Fibroblast of skin of scalp (primary cell): ENCODE measurements around the gene C2orf66. TPM values are rescaled to one million over a fixed set of nuclear protein-coding genes. Genes with fewer than 3 reads are reported as not detected.

Experiments used
- DNase-seq: peaks from one replicate; pipeline ENCODE4 v3.0.0-alpha.2; 2013
- polyA plus RNA-seq, 2 experiments: library from polyadenylated mRNA; unstranded; fragments of 120-200 nt; gene quantifications; one replicate each; pipeline ENCODE4 v1.2.1, GENCODE V29; 2013; ENCODE audit not compliant: insufficient read length in 2 of 2

C2orf66 gene
- not detected for polyA plus RNA-seq (2013, experiment 1 of 2; ENCODE audit: insufficient read length)
- polyA plus RNA-seq (2013, experiment 2 of 2; ENCODE audit: insufficient read length): not detected

DNA sequence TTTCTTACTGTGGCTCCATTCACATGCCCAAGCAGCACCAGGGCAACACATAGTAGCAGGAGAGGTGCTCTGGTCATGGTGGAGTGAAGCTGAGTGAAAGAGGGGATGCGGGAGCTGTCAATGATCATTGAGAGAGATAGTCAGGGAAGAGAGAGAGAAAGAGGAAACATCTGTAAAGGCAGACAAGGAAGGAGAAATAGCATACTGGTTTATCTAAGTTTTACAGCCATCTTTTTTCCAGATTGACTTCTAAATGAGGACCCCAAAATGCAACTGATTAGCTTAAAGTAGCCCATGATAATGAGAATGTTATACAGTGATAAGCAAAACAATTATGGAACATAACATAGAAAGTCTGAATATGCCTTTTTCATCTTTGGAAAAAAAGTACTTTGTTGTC, at the start of gene C2orf66:
C2orf66 (minus strand) TSS at position 96 of the 400 bp plus-strand sequence; CDS start at position 77, 19 bp downstream.
- no peak for DNase-seq

DNA sequence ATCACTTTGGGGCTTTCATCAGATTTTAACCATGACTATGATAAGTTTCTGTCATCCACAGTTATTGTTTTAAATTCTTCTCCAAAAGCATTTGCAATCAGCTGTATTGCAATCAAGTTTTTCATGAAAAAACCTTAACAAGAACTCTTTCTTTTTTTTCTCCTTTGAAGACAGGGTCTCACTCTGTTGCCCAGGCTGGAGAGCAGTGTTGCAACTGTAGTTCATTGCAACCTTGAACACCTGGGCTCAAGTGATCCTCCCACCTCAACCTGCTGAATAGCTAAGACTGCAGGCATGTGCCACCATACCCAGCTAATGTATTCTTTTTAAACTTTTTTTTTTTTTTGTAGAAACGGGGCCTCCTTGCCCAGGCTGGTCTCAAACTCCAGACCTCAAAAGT, 45.5 kb upstream of the C2orf66 start:
- no peak for DNase-seq

DNA sequence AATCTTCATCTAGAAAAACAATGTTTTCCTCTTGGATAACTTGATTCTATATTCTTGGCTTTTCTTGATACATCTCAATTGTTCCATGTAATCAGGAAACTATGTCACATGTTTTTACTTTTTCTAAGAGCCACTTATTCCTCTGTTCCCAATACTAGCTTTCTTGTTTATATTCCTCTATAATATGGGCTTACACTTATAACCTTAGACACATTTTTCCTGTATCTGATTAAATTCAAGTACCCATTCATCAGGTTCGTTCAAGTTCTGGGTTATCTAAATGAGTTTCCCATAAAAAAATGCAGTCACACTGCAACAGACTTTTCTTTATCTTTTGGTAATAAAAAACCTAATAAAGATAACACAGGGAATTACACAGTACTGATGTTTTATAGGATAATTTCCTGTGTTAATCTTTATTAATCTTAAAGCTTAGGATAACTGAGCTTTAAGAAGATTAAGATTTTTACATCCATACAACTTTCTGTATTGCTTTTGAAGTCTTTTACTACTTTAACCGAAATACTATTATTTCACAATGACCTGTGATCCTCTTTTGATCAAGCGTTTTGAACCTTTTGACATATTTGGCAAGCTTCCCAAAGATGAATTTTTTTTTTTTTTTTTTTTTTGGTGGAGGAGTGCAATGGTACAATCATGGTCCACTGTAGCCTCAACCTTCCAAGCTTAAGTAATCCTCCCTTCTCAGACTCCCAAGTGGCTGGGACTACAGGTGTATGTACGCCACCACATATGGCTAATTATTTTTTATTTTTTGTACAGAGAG, 44.3 kb upstream of the C2orf66 start:
- no peak for DNase-seq

DNA sequence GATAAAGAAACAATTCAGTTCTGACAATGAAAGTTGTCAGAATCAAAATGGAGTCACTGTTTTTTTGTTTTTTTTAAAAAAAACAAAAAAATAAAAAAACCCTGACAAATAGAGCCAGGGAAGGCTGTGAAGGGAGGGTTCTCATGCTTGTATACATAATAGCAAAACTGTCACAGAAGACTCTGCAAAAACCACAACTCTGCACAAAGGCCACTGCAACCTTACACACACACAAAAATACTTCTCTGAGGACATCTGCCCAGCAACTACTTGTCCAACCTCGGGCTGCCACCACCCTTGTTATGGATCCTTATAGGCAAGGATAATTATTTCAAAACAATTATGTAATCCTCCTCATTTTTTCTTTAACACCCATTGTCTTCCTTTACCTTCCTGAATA, 41.9 kb upstream of the C2orf66 start:
- no peak for DNase-seq

DNA sequence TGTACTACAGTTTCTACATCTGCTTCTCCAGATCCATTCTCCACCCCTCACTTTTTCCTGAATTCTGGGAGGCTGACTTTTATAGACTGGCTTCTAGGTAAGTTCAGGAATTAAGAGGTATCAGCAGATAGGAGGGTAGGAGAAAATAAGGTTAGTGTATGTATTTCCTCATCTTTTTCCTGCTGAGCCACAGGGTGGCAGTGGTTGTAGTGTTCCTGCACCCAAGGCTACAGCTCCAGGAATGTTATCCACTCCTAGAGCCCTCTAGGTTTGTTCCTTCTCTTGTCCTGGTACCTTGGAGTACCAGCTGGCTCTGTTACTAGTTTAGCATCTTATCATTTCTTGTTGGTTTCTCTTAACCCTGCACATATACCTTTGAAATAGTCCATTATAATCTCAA, 40.7 kb upstream of the C2orf66 start:
- DNase-seq: peak; percentile 34

DNA sequence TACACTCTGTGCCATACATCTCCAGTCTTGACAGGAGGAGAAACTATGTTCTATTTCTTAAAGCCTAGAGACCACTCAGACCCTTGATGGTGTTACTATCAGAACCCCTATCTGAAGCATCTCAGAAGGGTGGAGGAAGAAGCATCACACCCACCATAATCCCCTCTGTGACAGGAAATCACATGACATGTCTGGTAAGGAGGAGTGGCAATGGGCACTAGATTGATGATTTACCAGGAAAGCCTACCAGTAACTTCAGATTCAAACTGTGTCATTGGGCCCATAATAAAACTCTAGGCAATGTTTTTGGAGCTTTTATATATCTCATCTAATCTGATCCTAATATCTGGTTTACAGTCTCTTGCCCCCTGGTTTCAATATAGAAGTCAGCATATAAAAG, 37.1 kb upstream of the C2orf66 start:
- no peak for DNase-seq

DNA sequence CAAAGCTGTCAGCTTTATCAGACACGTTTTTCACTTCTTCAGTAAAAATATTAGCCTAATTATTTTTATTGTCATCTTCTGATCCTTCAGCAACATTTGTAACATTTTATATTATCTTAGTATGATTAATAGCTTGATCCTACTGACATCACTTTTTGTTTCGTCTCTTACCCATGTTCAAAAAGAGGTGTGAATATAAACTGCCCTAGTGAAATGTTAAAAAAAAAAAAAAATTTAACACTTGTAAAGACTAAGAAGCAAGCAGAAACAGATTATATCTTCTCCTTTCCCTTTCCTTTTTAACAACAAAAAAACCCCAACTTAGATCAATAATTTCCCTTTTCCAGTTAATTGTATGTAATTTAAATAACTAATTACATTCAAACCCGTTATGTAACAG, 36.2 kb upstream of the C2orf66 start:
- DNase-seq: no peak

DNA sequence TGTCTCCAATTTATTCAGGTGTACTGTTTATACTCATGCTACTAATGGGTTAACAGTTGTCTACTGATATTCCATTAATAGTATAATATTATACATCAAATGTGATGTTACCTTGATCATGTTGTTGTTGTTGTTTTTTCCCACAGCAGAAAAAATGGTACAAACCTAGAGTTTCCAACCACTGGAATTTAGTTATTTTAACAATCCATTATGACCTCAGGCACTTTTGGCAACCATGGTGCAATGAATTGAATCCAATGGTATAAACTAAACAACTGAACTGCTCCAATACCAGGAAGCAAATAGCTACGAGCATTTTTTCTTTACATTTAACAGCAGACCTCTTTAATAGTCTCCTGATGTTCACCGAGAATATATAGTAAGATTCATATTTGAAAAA, 31.0 kb upstream of the C2orf66 start:
- DNase-seq: no peak

DNA sequence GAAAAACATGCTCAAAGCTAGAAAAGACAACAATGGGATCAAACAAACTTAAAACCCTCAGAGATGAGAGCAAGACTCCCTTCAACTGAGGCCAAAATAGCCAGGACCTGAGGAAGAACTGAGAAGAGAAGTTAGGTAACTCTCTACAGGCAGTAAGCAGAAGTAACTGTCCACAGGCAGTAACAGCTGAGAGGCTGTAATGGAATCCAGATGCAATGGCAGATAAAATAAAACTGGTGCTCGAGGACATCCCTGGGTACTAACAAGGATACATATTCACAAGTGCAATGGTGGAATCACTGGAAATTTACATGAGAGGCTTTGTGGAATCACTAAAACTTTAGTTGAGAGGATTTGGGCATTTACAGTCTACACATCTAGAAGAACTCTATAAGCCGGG, 30.4 kb upstream of the C2orf66 start:
- no peak for DNase-seq

DNA sequence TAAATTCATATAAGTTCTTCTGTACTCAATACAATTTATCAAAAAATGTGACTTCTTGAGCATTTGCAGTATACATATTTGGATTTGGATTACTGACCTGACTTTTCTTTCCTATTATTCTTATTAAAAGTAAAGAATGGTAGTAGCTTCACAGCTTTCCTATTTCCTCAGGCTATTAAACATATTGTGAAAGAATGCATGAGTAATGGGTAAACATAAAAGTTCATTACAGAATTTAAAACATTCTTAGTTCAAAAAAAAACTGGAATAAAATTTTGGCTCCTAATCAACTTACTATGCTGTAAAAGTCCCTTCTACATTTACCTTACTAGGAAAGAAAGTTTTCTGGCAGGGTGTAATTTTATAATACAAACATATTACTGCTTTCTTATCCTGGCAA, 27.3 kb upstream of the C2orf66 start:
- peak; percentile 12 for DNase-seq

DNA sequence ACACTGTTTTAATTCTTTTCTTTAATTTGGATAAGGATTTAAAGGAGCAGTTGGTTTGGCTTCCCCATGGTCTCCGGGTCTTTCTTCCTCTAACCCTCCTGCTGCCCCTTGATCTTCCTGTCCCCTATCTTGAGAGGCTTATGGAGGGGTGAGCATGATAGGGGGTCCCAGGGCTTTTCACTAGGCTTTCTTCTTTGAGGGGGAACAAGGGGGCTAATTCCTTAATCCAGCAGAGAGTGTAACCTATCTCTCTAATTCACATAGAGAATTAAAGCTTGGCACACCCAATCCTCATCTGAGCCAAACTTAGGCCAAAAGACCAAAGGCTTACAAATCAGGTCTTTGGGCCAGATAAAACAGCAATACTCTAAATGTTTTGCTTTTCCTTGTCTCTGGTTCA, 21.5 kb upstream of the C2orf66 start:
- DNase-seq: no peak

DNA sequence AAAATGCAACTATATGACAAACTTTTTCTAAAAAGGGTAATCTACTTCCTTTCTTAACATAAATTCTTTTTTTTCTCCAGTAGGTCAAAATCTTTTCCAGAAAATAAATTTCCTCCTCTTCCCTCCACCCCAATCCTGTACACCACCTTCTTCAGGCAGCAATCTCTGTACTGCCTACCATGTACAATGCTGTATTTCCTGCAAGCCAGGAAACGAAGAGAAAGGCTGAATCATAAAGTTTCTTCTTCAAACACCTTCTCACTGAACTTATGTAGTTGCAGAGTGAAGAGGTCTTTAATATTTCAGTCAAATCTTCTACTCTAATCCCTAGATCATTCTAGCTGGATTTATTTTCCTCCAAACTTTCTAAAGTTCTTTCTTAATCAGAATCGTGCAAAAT, 18.2 kb upstream of the C2orf66 start:
- no peak for DNase-seq

DNA sequence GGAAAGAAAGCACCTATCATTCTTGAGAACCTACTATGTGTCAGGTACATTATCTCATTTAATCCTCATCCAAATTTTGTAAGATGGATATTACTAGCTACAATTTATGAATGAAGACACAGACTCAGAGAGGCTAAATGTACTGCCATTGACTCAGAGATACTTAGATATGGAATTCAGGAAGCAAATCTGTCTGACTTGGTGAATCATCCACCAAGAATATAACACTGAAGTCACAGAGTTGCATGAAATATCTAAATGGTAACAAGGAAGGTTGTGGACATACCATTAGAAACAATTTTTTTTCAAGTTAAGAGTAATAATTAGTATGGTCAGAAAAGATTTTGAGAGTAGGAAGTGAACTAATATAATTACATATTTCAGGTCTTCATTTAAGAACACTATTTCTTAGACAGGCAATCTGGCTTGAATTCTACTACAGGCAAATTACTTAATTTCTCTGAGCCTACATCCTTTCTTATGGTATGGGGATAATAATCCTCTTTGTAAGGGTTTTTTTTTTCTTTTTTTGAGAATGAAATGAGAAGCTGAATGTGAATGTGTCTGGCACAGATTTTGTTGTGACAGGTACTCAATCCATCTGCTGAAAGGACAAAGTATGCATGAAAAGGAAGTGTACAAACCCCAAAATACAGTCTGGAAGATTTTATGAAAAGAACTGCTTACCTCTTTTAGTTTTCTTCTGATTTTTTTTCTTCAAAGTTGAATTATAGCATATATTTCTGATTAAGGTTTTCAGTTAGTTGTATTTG, 14.8 kb upstream of the C2orf66 start:
- peak; percentile 83 for DNase-seq

DNA sequence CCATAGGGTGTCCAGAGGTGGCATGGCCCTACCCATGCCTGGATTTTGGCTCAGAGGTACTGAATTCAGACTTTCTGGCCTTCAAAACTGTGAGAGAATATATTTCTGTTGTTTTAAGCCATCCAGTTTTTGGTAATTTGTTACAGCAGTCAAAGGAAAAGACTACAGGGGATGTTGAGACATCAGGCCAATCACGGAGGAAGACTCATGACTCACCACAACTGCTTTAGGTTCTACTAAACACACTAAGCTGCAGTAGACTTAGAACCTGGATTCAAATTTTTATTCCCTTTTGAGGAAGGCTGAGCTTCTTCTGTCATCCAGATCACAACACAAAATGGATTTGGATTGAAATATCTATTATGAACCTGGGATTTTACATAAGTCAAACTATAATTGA, 12.0 kb upstream of the C2orf66 start:
- DNase-seq: peak; percentile 15

DNA sequence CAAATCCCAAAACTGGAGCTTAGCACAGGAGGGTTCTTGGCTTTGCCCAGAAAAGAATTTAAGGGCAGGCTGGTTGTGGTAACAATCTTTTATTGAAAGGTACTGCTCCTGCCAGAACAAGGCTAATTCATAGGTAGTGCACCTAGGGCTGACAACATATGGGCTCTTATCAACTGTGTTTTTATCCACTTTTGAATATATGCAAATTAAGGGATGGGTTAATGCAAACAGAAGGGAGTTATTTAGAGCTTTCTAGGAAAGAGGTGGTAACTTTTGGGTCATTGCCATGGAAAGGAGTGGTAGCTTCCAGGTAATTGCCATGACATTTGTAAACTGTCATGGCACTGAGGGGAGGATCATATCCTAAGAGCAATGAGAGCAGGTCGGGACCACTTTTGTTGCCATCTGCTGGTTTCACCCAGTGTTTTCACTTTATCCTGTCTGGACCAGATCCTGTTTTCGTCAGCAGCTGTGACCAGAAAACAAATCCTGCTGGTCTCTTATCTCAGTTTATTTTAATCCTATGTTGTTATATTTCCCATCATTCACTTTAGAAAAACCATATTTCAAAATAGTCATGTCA, 981 bp downstream of the C2orf66 start:
- no peak for DNase-seq

DNA sequence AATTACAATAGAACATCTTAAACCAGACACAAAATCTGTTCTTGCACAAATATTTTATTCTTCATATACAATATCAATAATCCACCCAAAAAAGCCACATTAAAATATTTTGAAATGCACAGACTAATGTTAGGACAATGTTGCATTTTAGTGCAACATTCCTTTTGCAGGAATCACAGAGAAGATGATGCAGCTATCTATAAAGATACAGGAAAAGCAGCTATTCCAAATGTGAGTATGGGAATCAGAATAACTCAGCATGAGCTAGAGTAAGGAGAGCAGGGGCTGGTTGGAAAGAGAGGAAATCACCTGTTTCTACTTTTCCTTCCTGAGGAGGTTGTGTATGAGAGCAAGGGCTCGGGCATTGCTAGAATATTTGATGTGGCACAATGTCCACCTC, 4.8 kb downstream of the C2orf66 start:
- DNase-seq: peak; percentile 22

DNA sequence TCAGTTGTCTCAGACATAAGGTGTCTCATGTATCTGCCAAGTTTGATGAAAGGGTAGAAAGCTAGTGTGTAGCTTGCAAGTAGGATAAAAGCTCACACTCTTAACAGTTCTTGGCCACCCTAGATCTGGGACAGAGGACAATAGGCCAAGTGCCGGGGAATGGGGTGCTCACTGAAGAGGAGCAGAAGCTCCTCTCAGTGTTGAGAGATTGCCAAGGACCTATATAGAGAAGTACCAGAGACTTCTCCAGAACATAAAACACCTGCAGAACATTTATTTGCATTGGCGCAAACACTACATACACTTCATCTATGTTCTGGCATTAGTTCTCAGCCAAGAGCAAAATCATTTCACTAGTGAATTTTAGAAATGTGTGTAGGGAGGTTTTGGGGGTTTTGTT, 6.8 kb downstream of the C2orf66 start:
- no peak for DNase-seq

DNA sequence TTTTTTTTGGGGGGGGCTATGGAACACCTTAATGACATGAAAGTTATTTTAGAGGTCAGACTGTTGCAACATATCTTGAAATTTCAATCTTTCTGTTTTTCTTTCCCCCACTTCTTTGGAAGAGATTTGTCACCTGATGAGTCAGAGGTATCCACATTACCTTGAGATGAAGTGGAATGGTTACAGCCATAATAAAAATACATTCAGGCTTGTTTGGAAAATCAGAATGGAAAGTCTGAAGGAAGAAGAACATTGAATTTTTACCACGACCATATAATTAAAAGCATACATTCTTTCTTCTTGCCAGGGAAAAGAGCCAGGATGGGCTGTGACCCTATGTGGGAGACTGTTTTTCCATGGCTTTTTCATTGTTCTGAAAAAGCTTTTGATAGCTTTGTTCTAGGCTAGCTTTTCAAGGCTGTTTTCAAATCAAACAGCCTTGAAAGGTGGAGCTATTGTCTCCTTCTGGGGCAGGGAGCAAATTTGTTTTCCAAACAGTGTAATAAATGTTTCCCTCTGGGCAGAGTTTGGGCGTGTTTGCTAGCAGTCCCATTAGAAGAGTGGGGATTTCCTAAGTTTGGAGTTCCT, 7.4 kb downstream of the C2orf66 start:
- peak; percentile 23 for DNase-seq

DNA sequence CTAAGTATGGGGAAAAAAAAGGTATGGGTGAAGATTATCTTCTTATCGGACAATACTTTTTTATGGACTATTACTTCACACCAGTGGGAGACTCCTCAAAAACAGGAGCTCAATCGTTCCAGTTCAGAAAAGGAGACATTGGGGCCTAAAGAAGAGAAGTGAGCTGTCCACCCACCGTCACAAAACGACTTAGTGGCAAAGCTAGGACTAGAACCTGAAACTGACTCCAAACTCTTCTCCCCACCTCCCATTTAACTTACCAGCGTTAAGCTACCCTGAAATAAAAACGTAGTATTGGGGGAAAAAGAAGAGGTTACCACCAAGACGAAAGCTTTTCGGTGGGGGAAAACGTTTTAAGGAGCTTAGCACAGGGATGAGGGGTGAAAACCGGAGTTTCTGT, 10.2 kb downstream of the C2orf66 start:
- peak; percentile 2 for DNase-seq

DNA sequence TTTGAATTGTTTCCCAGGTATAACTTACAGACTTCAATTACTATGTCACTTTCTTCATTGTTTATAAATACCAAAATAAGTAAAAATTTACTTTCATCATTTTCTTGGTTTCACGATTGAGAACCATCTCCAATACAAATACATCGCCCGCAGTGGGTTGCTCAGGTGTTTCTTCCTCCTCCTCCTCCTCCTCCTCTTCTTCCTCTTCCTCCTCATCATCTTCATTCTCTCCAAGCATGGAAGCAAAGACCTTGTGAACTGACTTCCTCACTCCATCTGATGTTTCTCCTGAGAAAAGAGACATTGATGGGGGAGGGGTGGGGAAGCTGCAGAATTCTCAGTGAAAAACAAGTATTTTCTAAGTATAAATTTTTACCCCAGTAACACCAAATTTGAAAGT, 16.3 kb downstream of the C2orf66 start:
- DNase-seq: no peak

DNA sequence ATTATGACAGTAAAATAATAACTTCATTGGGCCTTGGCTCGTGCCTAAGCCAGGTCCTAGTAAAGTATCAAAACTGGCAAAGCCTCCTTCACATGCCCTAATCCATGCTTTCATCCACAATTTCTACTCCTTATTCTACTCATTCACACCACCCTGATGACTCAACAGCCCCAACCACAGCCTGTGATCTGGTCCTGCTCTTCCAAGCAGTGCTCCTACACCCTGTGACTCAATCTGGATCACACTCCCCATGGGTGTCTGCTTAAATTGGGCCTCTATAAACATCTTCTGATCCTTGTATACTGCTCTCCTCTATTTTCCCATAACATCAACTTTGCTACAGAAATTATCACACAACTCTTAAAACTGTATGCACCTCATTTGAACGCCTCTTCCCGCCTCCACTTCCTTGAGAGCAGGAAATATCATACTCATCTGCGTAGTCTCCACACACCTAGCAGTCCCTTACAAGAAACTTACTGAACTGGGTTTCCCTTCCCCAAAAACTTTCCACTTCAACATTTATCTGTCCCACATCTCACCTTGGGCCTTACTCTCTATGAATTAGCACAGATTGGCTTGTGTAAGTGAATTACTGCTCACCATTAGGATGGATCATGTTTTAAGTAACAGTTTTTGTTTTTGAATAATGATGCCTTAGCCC, 25.6 kb downstream of the C2orf66 start:
- peak; percentile 49 for DNase-seq

DNA sequence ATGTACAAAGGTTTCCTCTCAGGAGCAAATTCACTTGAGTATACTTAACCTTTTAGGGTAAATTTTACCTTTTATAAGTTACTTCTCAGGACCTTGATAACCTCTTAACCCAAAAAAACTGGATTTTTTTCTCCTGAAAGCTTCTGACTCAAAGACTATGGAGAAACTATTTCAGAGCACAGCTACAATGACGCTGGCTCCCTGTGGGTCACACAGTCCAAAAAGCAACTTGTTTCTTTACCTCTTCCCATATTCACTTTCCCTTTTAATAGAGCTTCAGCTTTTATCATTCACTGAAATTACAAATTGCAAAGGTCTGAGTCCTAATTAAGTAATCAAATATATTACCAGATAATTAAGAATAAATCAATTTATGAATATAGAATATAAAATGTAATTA, 42.1 kb downstream of the C2orf66 start:
- no peak for DNase-seq

DNA sequence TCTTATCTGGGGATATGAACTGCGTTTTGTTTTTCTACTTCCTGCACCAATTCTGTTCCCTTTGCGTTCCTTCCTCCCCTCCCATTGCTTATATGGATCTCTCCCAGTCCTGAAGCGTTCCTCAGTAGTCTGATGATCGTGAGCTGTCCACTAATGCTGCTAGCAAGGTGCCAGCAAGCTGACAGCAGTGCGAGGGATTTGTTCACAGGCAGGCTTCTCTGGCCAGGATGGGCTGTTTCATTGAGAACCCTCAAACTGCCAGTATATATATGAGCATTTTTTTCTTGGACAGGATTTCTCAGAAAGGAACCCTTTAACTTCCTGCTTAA, 49.8 kb downstream of the C2orf66 start:
- DNase-seq: no peak
